DND-41 (cell line): ENCODE results near the gene ITGB5.

Experiments
- CTCF ChIP-seq: IDR thresholded peaks from 2 replicates; pipeline ENCODE4 v1.5.1; 2012; ENCODE audit warnings: borderline replicate concordance, low read length, moderate library complexity, mild to moderate bottlenecking; ENCODE audit not compliant: poor library complexity, severe bottlenecking; ENCODE audit errors: extremely low read depth
- EZH2 ChIP-seq: IDR thresholded peaks from 3 replicates; pipeline ENCODE4 v1.6.1; 2012; ENCODE audit warnings: borderline replicate concordance, low read depth, mild to moderate bottlenecking, moderate library complexity, low read length, inconsistent platforms; ENCODE audit not compliant: severe bottlenecking

GRCh38 chr3:124904835-124905492 is 17.8 kb upstream of the ITGB5 start:
- TF ChIP-seq CTCF (no peak), EZH2 (no peak)
